Activated CD4-positive, alpha-beta memory T cell treated with anti-CD3 and anti-CD28 coated beads, Interleukin-2, amount 10 ng/mL, durations not matched to agents 7 days and 5 days (primary cell): ENCODE data around the gene DDX19B. TPM values are rescaled to one million over a fixed set of nuclear protein-coding genes. Genes with fewer than 3 reads are reported as not detected.

Source experiments
- CTCF ChIA-PET: fragments of 350-600 bp; sonication (Branson Sonifier 250); formaldehyde crosslinking; loops from one replicate; lab custom pipeline; 2021; ENCODE audit warnings: antibody characterized with exemption, inconsistent platforms; lab: Charles Lee
- POLR2A ChIA-PET: fragments of 350-600 bp; sonication (Branson Sonifier 250); formaldehyde crosslinking; loops from one replicate; lab custom pipeline; 2021; ENCODE audit warnings: antibody characterized with exemption; lab: Charles Lee
- DNase-seq: peaks from one replicate; pipeline ENCODE4 v3.0.0-alpha.2; 2020
- H3K27ac Mint-ChIP-seq: one replicate; pipeline ENCODE4 v1.8.0; 2021; ENCODE audit warnings: mild to moderate bottlenecking, mixed read lengths
- H3K27me3 Mint-ChIP-seq: one replicate; pipeline ENCODE4 v1.8.0; 2021; ENCODE audit warnings: mixed read lengths
- H3K36me3 Mint-ChIP-seq: one replicate; pipeline ENCODE4 v1.8.0; 2021; ENCODE audit warnings: low read depth, mixed read lengths
- H3K4me1 Mint-ChIP-seq: one replicate; pipeline ENCODE4 v1.8.0; 2021; ENCODE audit warnings: mixed read lengths
- H3K4me3 Mint-ChIP-seq: one replicate; pipeline ENCODE4 v1.8.0; 2021; ENCODE audit warnings: mild to moderate bottlenecking, mixed read lengths
- H3K9me3 Mint-ChIP-seq: one replicate; pipeline ENCODE4 v1.8.0; 2021; ENCODE audit warnings: mixed read lengths
- total RNA-seq, 2 experiments: library from RNA; stranded (reverse); gene quantifications; one replicate each; pipeline ENCODE4 v1.2.3, GENCODE V29; 2021

DDX19B gene
- total RNA-seq, 2 experiments from 2014 or later = 33.2 to 35.8 TPM

DNA sequence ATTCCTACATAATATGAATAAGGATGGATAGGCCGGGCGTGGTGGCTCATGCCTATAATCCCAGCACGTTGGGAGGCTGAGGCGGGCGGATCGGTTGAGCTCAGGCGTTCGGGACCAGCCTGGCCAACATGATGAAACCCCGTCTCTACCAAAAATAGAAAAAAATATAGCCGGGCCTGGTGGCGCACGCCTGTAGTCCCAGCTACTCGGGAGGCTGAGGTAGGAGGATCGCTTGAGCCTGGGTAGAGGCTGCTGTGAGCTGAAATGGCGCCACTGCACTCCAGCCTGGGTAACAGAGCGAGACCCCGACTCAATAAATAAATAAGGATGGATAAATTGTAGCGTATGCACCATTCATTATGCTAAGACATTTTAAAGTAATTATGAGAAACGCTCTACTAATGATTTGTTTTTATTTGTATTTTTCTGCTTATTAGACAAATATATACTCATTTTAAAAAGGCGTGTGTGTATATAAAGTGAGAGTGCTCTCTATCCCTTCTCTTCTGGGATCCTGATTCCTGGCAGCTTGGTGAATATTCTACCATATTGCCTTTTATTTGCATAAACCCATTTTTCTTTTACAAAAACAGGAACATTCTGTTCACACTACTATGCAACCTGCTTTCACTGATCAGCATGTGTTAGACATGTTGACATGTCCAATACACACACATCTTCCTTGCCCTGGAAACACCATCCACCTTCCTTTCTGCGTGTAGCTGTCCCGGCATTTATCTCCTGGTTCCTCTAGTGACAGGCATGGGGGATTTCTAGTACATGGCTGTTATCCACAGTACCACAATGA, 74.1 kb downstream of the DDX19B start:
- Mint-ChIP-seq H3K9me3 (no peaks in the 10 kb centered on the region), H3K27me3 (no peaks in the 10 kb centered on the region), H3K27ac (no peak overlapping the region), H3K4me3 (no peak overlapping the region), H3K4me1 (peaks cover 10% of the 10 kb centered on the region), H3K36me3 (peaks cover 47% of the 10 kb centered on the region)
- CTCF ChIA-PET = no interaction called here
- DNase-seq = no peak
- POLR2A ChIA-PET = interaction anchor here (0.6 to 1.5 kb wide), 4 partner anchors 14 to 44 kb away, joined by 3 to 7 read pairs (median 3); partner anchors contain the start of gene DDX19A

- DNase-seq = no peak
- H3K9me3 Mint-ChIP-seq = no peaks in the 10 kb centered on the region
- no peaks in the 10 kb centered on the region for H3K27me3 Mint-ChIP-seq
- ChIA-PET POLR2A (interaction anchor here (0.7 kb wide), 2 partner anchors 13 to 146 kb away, joined by 3 read pairs; no protein-coding TSS in a partner anchor), CTCF (interaction anchor here (1.5 kb wide), 1 partner anchor 15 kb away, joined by 3 read pairs; no protein-coding TSS in a partner anchor)
- peaks cover 43% of the 10 kb centered on the region for H3K36me3 Mint-ChIP-seq
- peaks cover 9% of the 10 kb centered on the region for H3K4me1 Mint-ChIP-seq
- H3K27ac Mint-ChIP-seq = no peak overlapping the region
- H3K4me3 Mint-ChIP-seq = no peak overlapping the region
These were observed 75.2 kb downstream of the DDX19B start for GRCh38 chr16:70374213-70374612.

GRCh38 chr16:70375636-70376611, 76.9 kb downstream of the DDX19B start:
- Mint-ChIP-seq H3K27ac (peak overlapping the region; percentile 40), H3K36me3 (peaks cover 38% of the 10 kb centered on the region), H3K4me1 (peaks cover 14% of the 10 kb centered on the region)

GRCh38 chr16:70377782-70378181, 78.8 kb downstream of the DDX19B start:
- DNase-seq = no peak
- no peaks in the 10 kb centered on the region for H3K9me3 Mint-ChIP-seq
- H3K27ac Mint-ChIP-seq = peak overlapping the region; percentile 40
- peaks cover 20% of the 10 kb centered on the region for H3K4me1 Mint-ChIP-seq
- ChIA-PET POLR2A (interaction anchor here (1.8 kb wide), 1 partner anchor 31 kb away, joined by 8 read pairs; the partner anchor contains the start of gene DDX19A), CTCF (interaction anchor here (0.6 to 1.4 kb wide), 3 partner anchors 8 to 408 kb away, joined by 3 to 6 read pairs (median 4); no protein-coding TSS in a partner anchor)
- no peaks in the 10 kb centered on the region for H3K27me3 Mint-ChIP-seq
- H3K36me3 Mint-ChIP-seq = peaks cover 25% of the 10 kb centered on the region
- H3K4me3 Mint-ChIP-seq = no peak overlapping the region

More at GRCh38 chr16:70375636-70376611, 76.9 kb downstream of the DDX19B start:
- ChIA-PET POLR2A (interaction anchor here (0.8 to 1.0 kb wide), 2 partner anchors 15 to 30 kb away, joined by 3 read pairs; partner anchors contain the start of gene DDX19A), CTCF (no interaction called here)
- no peaks in the 10 kb centered on the region for H3K27me3 Mint-ChIP-seq
- no peaks in the 10 kb centered on the region for H3K9me3 Mint-ChIP-seq
- no peak for DNase-seq
- H3K4me3 Mint-ChIP-seq = no peak overlapping the region

GRCh38 chr16:70378869-70379493, 80.0 kb downstream of the DDX19B start:
- H3K27ac Mint-ChIP-seq = no peak overlapping the region
- H3K9me3 Mint-ChIP-seq = no peaks in the 10 kb centered on the region
- CTCF ChIA-PET = interaction anchor here (1.1 to 3.9 kb wide), 4 partner anchors 9 to 141 kb away, joined by 5 to 28 read pairs (median 13); partner anchors contain the start of gene DDX19A

GRCh38 chr16:70380248-70380918, 81.4 kb downstream of the DDX19B start:
- ChIA-PET POLR2A (interaction anchor here (0.9 to 4.4 kb wide), 33 partner anchors 10 to 143 kb away, joined by 3 to 82 read pairs (median 4); partner anchors contain the start of genes AARS1, COG4, DDX19A and DDX19B), CTCF (interaction anchor here (0.6 to 3.9 kb wide), 12 partner anchors 11 to 144 kb away, joined by 3 to 28 read pairs (median 5); partner anchors contain the start of genes COG4, DDX19A, FCSK and ST3GAL2)
- H3K4me1 Mint-ChIP-seq = peaks cover 21% of the 10 kb centered on the region
- H3K36me3 Mint-ChIP-seq = peaks cover 23% of the 10 kb centered on the region
- no peaks in the 10 kb centered on the region for H3K27me3 Mint-ChIP-seq
- H3K9me3 Mint-ChIP-seq = no peaks in the 10 kb centered on the region
- H3K4me3 Mint-ChIP-seq = peak overlapping the region; percentile 94
- peak; percentile 76 for DNase-seq
- peak overlapping the region; percentile 96 for H3K27ac Mint-ChIP-seq

More at GRCh38 chr16:70378869-70379493, 80.0 kb downstream of the DDX19B start:
- DNase-seq = no peak
- H3K4me3 Mint-ChIP-seq = peak overlapping the region; percentile 2
- H3K36me3 Mint-ChIP-seq = peaks cover 22% of the 10 kb centered on the region
- H3K4me1 Mint-ChIP-seq = peaks cover 21% of the 10 kb centered on the region
- POLR2A ChIA-PET = interaction anchor here (0.9 to 4.4 kb wide), 9 partner anchors 11 to 144 kb away, joined by 3 to 82 read pairs (median 8); partner anchors contain the start of genes COG4, DDX19A, FCSK and SF3B3
- no peaks in the 10 kb centered on the region for H3K27me3 Mint-ChIP-seq

GRCh38 chr16:70380919-70381603, 82.1 kb downstream of the DDX19B start:
- CTCF ChIA-PET = interaction anchor here (0.5 to 3.9 kb wide), 12 partner anchors 9 to 144 kb away, joined by 3 to 28 read pairs (median 4); partner anchors contain the start of genes COG4, FCSK and ST3GAL2
- Mint-ChIP-seq H3K36me3 (peaks cover 18% of the 10 kb centered on the region), H3K4me3 (peak overlapping the region; percentile 94), H3K27ac (peak overlapping the region; percentile 96), H3K4me1 (peaks cover 21% of the 10 kb centered on the region), H3K27me3 (no peaks in the 10 kb centered on the region), H3K9me3 (no peaks in the 10 kb centered on the region)
- POLR2A ChIA-PET = interaction anchor here (0.6 to 4.4 kb wide), 42 partner anchors 11 to 148 kb away, joined by 3 to 82 read pairs (median 4); partner anchors contain the start of genes AARS1, COG4, DDX19A and DDX19B
- DNase-seq = peak; percentile 98

DNA sequence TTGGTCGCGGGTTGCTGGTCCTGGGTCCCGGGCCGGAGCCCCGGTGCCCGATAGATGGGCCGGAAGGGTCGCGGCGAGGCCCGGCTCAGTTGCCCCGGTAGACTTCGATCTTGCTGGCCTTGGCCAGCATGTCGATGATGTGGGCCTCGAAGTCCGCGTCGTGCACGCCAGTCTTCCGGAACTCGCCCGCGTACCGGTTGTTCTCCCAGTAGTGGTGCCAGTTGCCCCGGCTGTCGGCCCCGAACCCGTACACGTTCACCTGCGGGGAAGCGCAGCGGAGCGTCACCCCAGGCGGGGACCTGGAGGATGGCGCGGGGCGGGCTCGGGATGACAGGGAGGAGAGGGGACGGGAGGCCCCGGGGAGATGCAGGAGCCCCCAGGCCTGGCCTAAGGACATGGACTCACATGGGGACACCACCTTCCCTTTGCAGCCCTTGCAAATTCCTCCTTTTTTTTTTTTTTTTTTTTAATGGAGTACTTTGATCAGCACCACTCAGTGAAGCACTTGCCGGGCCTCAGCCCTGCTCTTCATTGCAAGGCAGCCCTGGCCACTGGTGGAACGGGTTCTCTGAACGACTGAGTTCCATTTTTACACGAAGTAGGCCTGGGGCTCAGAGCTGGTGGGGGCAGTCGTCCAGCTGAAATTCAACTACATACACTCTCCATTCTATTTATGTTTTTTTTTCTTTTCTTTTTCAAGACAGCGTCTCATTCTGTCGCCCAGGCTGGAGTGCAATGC, 82.8 kb downstream of the DDX19B start:
- no peaks in the 10 kb centered on the region for H3K9me3 Mint-ChIP-seq
- H3K4me1 Mint-ChIP-seq = peaks cover 21% of the 10 kb centered on the region
- H3K27ac Mint-ChIP-seq = peak overlapping the region; percentile 96
- no peaks in the 10 kb centered on the region for H3K27me3 Mint-ChIP-seq
- CTCF ChIA-PET = interaction anchor here (0.5 to 3.9 kb wide), 12 partner anchors 9 to 143 kb away, joined by 3 to 28 read pairs (median 4); partner anchors contain the start of genes COG4, FCSK and ST3GAL2
- POLR2A ChIA-PET = interaction anchor here (0.6 to 4.4 kb wide), 32 partner anchors 10 to 147 kb away, joined by 3 to 82 read pairs (median 4); partner anchors contain the start of genes AARS1, COG4, DDX19A and DDX19B
- H3K4me3 Mint-ChIP-seq = peak overlapping the region; percentile 94
- peaks cover 15% of the 10 kb centered on the region for H3K36me3 Mint-ChIP-seq
- no peak for DNase-seq

DNA sequence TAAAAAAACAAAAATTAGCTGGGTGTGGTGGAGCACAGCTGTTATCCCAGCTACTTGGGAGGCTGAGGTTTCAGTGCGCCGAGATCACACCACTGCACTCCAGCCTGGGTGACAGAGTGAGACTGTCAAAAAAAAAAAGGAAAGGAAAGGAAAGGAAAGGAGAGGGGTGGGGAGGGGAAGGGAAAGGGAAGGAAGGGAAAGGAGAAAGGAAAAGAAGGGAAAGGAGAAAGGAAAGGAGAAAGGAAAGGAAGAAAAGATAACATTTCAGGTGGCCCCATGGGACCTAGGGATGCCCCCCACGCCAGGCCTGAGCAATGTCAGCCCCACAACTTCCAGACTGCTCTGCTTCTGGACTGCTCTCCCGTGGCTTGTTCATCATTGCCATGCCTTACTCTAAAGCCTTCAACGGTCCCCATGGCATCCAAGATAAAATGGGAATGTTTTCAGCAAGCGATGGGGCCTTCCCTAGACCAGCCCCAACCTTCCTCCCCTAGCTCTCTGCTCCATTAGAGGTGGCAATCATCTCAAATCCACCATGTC, 84.5 kb downstream of the DDX19B start:
- Mint-ChIP-seq H3K4me1 (peaks cover 19% of the 10 kb centered on the region), H3K27me3 (no peaks in the 10 kb centered on the region), H3K36me3 (peaks cover 16% of the 10 kb centered on the region), H3K9me3 (no peaks in the 10 kb centered on the region), H3K4me3 (no peak overlapping the region), H3K27ac (no peak overlapping the region)
- POLR2A ChIA-PET = interaction anchor here (1.1 to 4.4 kb wide), 2 partner anchors 8 to 139 kb away, joined by 3 to 46 read pairs; no protein-coding TSS in a partner anchor
- no peak for DNase-seq
- CTCF ChIA-PET = interaction anchor here (1.0 kb wide), 1 partner anchor 71 kb away, joined by 3 read pairs; the partner anchor contains the start of gene FCSK
